HepG2 (cell line): ENCODE measurements around the gene OTOG. TPM values are rescaled to one million over a fixed set of nuclear protein-coding genes. Genes with fewer than 3 reads are reported as not detected.

ENCODE experiments used
- ATAC-seq: fragments of 200-7000 bp; cut with Tn5 transposase; 3 replicates; pipeline ENCODE4 v1.9.1; 2020; ENCODE audit warnings: mild to moderate bottlenecking, moderate library complexity
- BruUV-seq: library from RNA; stranded (reverse); fragments of 400-500 nt; replicated peaks from 2 replicates; lab custom pipeline; 2021; lab: Mats Ljungman, UMichigan
- CTCF ChIA-PET: fragments of 300-600 bp; formaldehyde crosslinking; extraction: SDS; loops from one replicate; lab custom pipeline; 2021; ENCODE audit warnings: low total read pairs, inconsistent platforms, low intra/inter-chr PET ratio; lab: Yijun Ruan, JAX
- POLR2A ChIA-PET: fragments of 350-600 bp; sonication (Branson Sonifier 250); formaldehyde crosslinking; loops from one replicate; lab custom pipeline; 2020; ENCODE audit warnings: antibody characterized with exemption, inconsistent platforms; lab: Yijun Ruan, JAX
- DNase-seq: peaks from one replicate; pipeline ENCODE4 v3.0.0-alpha.2; 2015; ENCODE audit warnings: low spot score
- FAIRE-seq: peaks from 3 replicates; lab custom pipeline; 2011; peaks lifted over from hg19 to GRCh38; lab: Jason Lieb, UNC
- H2AFZ ChIP-seq: one replicate; pipeline ENCODE4 v1.6.1; 2011; ENCODE audit warnings: low read length, inconsistent platforms
- H3K27ac ChIP-seq: fragments of 300-600 bp; 3 replicates; pipeline ENCODE4 v1.8.0; 2011; ENCODE audit warnings: mixed run types, mild to moderate bottlenecking, mixed read lengths, low read length, inconsistent platforms; ENCODE audit not compliant: insufficient read depth; ENCODE audit errors: extremely low read length
- H3K27me3 ChIP-seq, 2 experiments: fragments of 200-600 bp in 1 of 2; 2 replicates in 1 of 2; 3 replicates in 1 of 2; pipeline versions ENCODE4 v1.6.0 to v1.8.0; 2011; ENCODE audit warnings: low read length in 2 of 2, mild to moderate bottlenecking in 2 of 2, moderate library complexity in 2 of 2, inconsistent platforms in 1 of 2; ENCODE audit not compliant: insufficient read depth in 2 of 2, control insufficient read depth in 1 of 2
- H3K36me3 ChIP-seq, 2 experiments: fragments of 200-600 bp in 1 of 2; replicated peaks in 1 of 2; 2 replicates in 1 of 2; 3 replicates in 1 of 2; pipeline versions ENCODE4 v1.5.1 to v1.8.0; 2011; ENCODE audit warnings: low read length in 2 of 2, inconsistent platforms in 1 of 2; ENCODE audit not compliant: insufficient read depth in 2 of 2, control insufficient read depth in 1 of 2
- H3K4me1 ChIP-seq: 2 replicates; pipeline ENCODE4 v1.5.1; 2012; ENCODE audit warnings: low read length, inconsistent platforms; ENCODE audit not compliant: insufficient read depth
- H3K4me2 ChIP-seq: 2 replicates; pipeline ENCODE4 v1.6.0; 2011; ENCODE audit warnings: low read depth, low read length, inconsistent platforms
- H3K4me3 ChIP-seq, 3 experiments: fragments of 200-600 bp in 1 of 3; sonication (generic), shearing (Covaris generic) in 1 of 3; replicated peaks in 1 of 3; 2 replicates each; pipeline ENCODE4 v1.5.1; 2011 to 2016; ENCODE audit warnings: low read length in 3 of 3, inconsistent platforms in 2 of 3, low read depth in 2 of 3, mild to moderate bottlenecking in 2 of 3, control low read depth in 1 of 3, mixed read lengths in 1 of 3; ENCODE audit not compliant: insufficient read depth in 1 of 3
- H3K79me2 ChIP-seq: one replicate; pipeline ENCODE4 v1.6.1; 2011; ENCODE audit warnings: low read length, inconsistent platforms; ENCODE audit not compliant: insufficient read depth
- H3K9ac ChIP-seq: 2 replicates; pipeline ENCODE4 v1.6.0; 2011; ENCODE audit warnings: mild to moderate bottlenecking, low read depth, low read length, inconsistent platforms; ENCODE audit not compliant: insufficient read depth
- H3K9me3 ChIP-seq: 2 replicates; pipeline ENCODE4 v1.5.1; 2012; ENCODE audit warnings: mild to moderate bottlenecking, low read length
- H4K20me1 ChIP-seq: 2 replicates; pipeline ENCODE4 v1.6.0; 2011; ENCODE audit warnings: inconsistent platforms, mild to moderate bottlenecking, low read length, moderate library complexity; ENCODE audit not compliant: insufficient read depth
- ARNT ChIP-seq: fragments of 450-650 bp; IDR thresholded peaks from 2 replicates; pipeline ENCODE4 v1.6.1; 2017
- GATAD2A ChIP-seq: IDR thresholded peaks from 2 replicates; pipeline ENCODE4 v1.6.1; 2016
- NKX3-1 ChIP-seq: sonication (generic); formaldehyde crosslinking; IDR thresholded peaks from 2 replicates; pipeline ENCODE4 v1.5.0; 2020; ENCODE audit warnings: missing genetic modification reagents
- PHF21A ChIP-seq: sonication (generic); formaldehyde crosslinking; IDR thresholded peaks from 2 replicates; pipeline ENCODE4 v1.5.0; 2020; ENCODE audit warnings: mild to moderate bottlenecking, missing genetic modification reagents
- THYN1 ChIP-seq: sonication (generic); formaldehyde crosslinking; IDR thresholded peaks from 2 replicates; pipeline ENCODE4 v1.8.1; 2023; ENCODE audit warnings: low read depth, mild to moderate bottlenecking, moderate library complexity, missing genetic modification reagents, borderline replicate concordance
- ZFP1 ChIP-seq: IDR thresholded peaks from 2 replicates; pipeline ENCODE4 v1.6.1; 2016
- WGBS: methylation state at CpG from one replicate; pipeline ENCODE4 v1.1.6; 2017; ENCODE audit warnings: low lambda C conversion rate; 5-methylcytosine and 5-hydroxymethylcytosine counted together
- in situ Hi-C: cut with HindIII; loops from 2 replicates; pipeline ENCODE4 v1.10.0; 2017; ENCODE audit warnings: low pct_unique_long_range_greater_than_20kb; ENCODE audit not compliant: extremely low pct_ligation_motif_present
- intact Hi-C: fragments of 100-400 bp; cut with micrococcal nuclease; formaldehyde crosslinking; loops from one replicate; pipeline ENCODE4 v1.10.0; 2022; ENCODE audit not compliant: unreplicated experiment
- polyA plus RNA-seq, 8 experiments: library from polyadenylated mRNA; depleted of rRNA in 3 of 8; stranded (reverse) in 7 of 8; unstranded in 1 of 8; fragments of >200 nt; fragmentation: Illumina TruSeq in 4 of 8; extraction: Trizol in 4 of 8; gene quantifications; 2 replicates each; pipeline versions ENCODE4 v1.2.1 to v1.2.3, GENCODE V29; 2011 to 2016; ENCODE audit warnings: low read depth in 4 of 8, missing spikeins in 1 of 8, mixed read lengths in 1 of 8; ENCODE audit not compliant: insufficient read depth in 1 of 8
- total RNA-seq, 5 experiments: library from RNA; depleted of rRNA; stranded (reverse); fragments of >200 nt; fragmentation: Illumina TruSeq; extraction: Trizol; gene quantifications; 2 replicates each; pipeline ENCODE4 v1.2.3, GENCODE V29; 2016; ENCODE audit warnings: low read depth in 1 of 5
- TF ChIP-seq, protein P1 (sequence below): sonication (generic); formaldehyde crosslinking; IDR thresholded peaks from 2 replicates; pipeline ENCODE4 v1.4.0; 2020; ENCODE audit warnings: mild to moderate bottlenecking, missing genetic modification reagents
- TF ChIP-seq, protein P2 (sequence below): sonication (generic); formaldehyde crosslinking; IDR thresholded peaks from 2 replicates; pipeline ENCODE4 v1.4.0; 2020; ENCODE audit warnings: mild to moderate bottlenecking, missing genetic modification reagents
- TF ChIP-seq, protein P3 (sequence below): sonication (generic); formaldehyde crosslinking; IDR thresholded peaks from 2 replicates; pipeline ENCODE4 v1.8.0; 2022; ENCODE audit warnings: missing genetic modification reagents, mild to moderate bottlenecking, moderate library complexity, borderline replicate concordance
- TF ChIP-seq, protein P4 (sequence below), 2 experiments: sonication (generic) in 1 of 2; formaldehyde crosslinking in 1 of 2; IDR thresholded peaks; 2 replicates each; pipeline versions ENCODE4 v1.4.0 to v1.6.1; 2016 to 2020; ENCODE audit warnings: borderline replicate concordance in 1 of 2, low read depth in 1 of 2, mild to moderate bottlenecking in 1 of 2, missing genetic modification reagents in 1 of 2

The OTOG gene
- total and polyA plus RNA-seq, 2 of the 13 experiments (the other 11 are each of a cell fraction or from before 2014, with no cell fraction given): not detected

DNA sequence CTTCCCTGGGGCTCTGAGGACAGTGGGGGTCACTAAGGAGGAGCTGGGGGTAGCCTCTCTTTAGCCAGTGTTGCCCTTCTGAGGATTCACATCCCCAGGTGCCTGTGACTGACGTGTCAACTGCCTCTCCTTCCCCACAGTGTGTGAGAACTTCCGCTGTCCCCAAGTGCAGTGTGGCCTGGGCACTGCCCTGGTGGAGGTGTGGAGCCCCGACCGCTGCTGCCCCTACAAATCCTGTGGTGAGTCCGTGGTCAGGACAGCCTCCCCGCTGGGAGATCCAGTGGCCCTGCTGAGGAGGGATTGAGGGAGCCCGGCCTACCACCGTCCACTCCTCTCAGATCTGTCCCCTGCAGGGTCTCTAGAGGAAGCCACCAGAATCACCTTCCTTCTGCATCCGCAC is 91.3 kb downstream of the OTOG start (continued):
- TF ChIP-seq THYN1 (CRISPR knock-in tag) (no peak), ARNT (no peak), ZFP1 (CRISPR knock-in tag) (no peak), PHF21A (CRISPR knock-in tag) (no peak), GATAD2A (CRISPR knock-in tag) (no peak), NKX3-1 (CRISPR knock-in tag) (no peak)
- TF ChIP-seq, protein P1, sequence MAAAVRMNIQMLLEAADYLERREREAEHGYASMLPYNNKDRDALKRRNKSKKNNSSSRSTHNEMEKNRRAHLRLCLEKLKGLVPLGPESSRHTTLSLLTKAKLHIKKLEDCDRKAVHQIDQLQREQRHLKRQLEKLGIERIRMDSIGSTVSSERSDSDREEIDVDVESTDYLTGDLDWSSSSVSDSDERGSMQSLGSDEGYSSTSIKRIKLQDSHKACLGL (CRISPR knock-in tag): no peak
- TF ChIP-seq, protein P2, sequence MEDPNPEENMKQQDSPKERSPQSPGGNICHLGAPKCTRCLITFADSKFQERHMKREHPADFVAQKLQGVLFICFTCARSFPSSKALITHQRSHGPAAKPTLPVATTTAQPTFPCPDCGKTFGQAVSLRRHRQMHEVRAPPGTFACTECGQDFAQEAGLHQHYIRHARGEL (CRISPR knock-in tag): no peak
- TF ChIP-seq, all 625 proteins: peak for 0

DNA sequence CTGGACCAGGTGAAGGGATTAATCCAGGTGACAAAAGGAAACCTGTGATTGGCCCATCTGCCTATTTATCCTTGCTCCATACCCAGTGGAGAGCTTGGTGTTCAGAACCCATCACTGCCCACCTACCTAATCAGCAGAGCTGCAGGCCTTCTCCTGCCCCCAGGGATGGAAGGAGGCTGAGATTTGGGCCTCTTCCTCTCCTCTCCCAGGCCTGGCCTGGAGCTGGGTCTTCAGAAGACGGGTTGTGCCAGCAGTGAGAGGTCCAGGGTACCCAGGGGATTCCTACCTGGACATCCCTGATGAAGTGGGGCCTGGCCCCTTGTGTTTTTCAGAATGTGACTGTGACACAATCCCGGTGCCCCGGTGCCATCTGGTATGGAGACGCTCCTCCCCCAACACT is 92.0 kb downstream of the OTOG start:
- Histone ChIP-seq H3K4me2 (no peak overlapping the region), H3K36me3 (no peaks in the 10 kb centered on the region), H3K27me3 (peaks cover 3 to 28% of the 10 kb centered on the region in 2 experiments; a peak in 4 of 5 replicates), H2AFZ (no peak overlapping the region), H3K4me3 (no peak overlapping the region), H3K9me3 (no peaks in the 10 kb centered on the region), H3K27ac (no peak overlapping the region), H4K20me1 (no peaks in the 10 kb centered on the region), H3K9ac (no peak overlapping the region), H3K79me2 (no peaks in the 10 kb centered on the region), H3K4me1 (no peaks in the 10 kb centered on the region)
- FAIRE-seq (no peak), DNase-seq (no peak), ATAC-seq (no peak)
- in situ Hi-C loops: no loop called here
- POLR2A ChIA-PET: no interaction called here
- CTCF ChIA-PET: no interaction called here
- BruUV-seq: no TSS peak
- intact Hi-C loops: no loop called here
- WGBS: 34% methylated on average over 3 of the region's 4 CpGs
- TF ChIP-seq, protein P3, sequence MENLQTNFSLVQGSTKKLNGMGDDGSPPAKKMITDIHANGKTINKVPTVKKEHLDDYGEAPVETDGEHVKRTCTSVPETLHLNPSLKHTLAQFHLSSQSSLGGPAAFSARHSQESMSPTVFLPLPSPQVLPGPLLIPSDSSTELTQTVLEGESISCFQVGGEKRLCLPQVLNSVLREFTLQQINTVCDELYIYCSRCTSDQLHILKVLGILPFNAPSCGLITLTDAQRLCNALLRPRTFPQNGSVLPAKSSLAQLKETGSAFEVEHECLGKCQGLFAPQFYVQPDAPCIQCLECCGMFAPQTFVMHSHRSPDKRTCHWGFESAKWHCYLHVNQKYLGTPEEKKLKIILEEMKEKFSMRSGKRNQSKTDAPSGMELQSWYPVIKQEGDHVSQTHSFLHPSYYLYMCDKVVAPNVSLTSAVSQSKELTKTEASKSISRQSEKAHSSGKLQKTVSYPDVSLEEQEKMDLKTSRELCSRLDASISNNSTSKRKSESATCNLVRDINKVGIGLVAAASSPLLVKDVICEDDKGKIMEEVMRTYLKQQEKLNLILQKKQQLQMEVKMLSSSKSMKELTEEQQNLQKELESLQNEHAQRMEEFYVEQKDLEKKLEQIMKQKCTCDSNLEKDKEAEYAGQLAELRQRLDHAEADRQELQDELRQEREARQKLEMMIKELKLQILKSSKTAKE: no peak
- TF ChIP-seq, protein P4, sequence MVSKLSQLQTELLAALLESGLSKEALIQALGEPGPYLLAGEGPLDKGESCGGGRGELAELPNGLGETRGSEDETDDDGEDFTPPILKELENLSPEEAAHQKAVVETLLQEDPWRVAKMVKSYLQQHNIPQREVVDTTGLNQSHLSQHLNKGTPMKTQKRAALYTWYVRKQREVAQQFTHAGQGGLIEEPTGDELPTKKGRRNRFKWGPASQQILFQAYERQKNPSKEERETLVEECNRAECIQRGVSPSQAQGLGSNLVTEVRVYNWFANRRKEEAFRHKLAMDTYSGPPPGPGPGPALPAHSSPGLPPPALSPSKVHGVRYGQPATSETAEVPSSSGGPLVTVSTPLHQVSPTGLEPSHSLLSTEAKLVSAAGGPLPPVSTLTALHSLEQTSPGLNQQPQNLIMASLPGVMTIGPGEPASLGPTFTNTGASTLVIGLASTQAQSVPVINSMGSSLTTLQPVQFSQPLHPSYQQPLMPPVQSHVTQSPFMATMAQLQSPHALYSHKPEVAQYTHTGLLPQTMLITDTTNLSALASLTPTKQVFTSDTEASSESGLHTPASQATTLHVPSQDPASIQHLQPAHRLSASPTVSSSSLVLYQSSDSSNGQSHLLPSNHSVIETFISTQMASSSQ (IDR thresholded peaks at IDR 0.05; ENCODE audit: low read depth): no peak
- TF ChIP-seq, protein P4 (CRISPR knock-in tag; IDR thresholded peaks at IDR 0.05; ENCODE audit: borderline replicate concordance): no peak
